ENCODE results near the gene TRAK1. TPM values are rescaled to one million over a fixed set of nuclear protein-coding genes. Genes with fewer than 3 reads are reported as not detected.

TRAK1 gene
- total RNA-seq, 2 experiments from 2014 or later: 62.5 to 88.3 TPM

DNA sequence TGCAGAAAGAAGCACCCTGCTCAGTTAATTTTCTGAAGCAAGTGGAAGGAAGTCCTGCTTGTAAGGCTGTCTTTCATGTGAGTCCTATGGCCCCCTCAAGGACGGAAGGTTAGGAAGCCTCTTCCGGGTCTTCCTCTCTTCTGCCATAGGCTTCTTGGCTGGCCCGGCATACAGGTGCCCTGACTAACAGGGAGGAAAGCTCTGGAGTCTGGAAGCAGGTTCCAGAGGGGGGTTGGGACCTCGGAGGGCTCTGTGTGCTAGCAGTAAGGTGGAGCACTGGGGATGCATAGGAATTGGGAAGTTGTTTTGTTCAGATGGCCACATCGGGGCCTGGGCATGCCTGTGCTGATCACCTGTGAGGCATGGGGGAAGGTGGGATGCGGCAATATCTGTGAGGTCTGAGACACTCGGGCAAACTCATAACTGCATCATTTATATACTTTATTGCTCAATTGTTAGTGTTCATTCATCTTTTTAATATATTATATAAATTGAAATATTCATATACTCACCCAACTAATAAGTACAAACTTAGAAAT lies 49.6 kb downstream of the TRAK1 start:
- POLR2A ChIA-PET: interaction anchor here (1.3 kb wide), 1 partner anchor 10 kb away, joined by 5 read pairs; no protein-coding TSS in a partner anchor
- peaks cover 62% of the 10 kb centered on the region; the same call in 1 of the 2 replicates for H3K79me2 ChIP-seq (ENCODE audit: insufficient read depth, low read depth, low read length)

DNA sequence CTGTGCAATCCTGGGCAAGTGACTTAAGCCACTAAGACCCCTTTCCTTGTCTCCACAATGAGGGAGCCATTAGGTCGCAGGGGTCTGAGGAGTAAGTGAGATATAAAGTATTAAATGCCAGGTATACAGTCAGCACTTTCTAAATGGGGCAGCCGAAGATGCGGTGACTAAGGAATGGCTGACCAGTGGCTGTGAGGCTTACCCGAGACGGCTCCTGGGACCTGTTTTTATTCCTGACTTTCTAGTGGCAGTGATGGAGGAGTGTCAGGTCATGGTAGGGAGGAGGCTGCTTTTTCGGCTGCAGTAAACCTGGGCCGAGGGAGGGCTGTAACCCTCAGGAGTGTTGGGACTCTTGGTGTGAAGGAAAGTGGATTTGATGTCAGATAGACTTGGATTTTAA lies 52.3 kb downstream of the TRAK1 start:
- ChIA-PET POLR2A (interaction anchor here (0.7 to 1.9 kb wide), 4 partner anchors 13 to 128 kb away, joined by 3 to 6 read pairs (median 4); no protein-coding TSS in a partner anchor), CTCF (ENCODE audit: unreplicated experiment) (no interaction called here)
- Histone ChIP-seq H3K9me2 (ENCODE audit: insufficient read depth, low read length) (no peaks in the 10 kb centered on the region), H3K27ac (ENCODE audit: low read depth, low read length, poor library complexity, severe bottlenecking) (no peak overlapping the region), H3K4me1 (ENCODE audit: insufficient read depth, low read length, poor library complexity, severe bottlenecking) (peaks cover 47% of the 10 kb centered on the region), H3K4me3 (ENCODE audit: low read depth, low read length, poor library complexity, severe bottlenecking) (no peak overlapping the region), H4K20me1 (ENCODE audit: insufficient read depth, low read length) (no peaks in the 10 kb centered on the region), H3K79me2 (ENCODE audit: insufficient read depth, low read depth, low read length) (peaks cover 55% of the 10 kb centered on the region; the same call in 1 of the 2 replicates), H3K9me3 (ENCODE audit: low read length) (no peaks in the 10 kb centered on the region), H2AFZ (ENCODE audit: low read length) (no peak overlapping the region), H3K4me2 (ENCODE audit: low read length) (no peak overlapping the region), H3K36me3 (ENCODE audit: insufficient read depth, low read length) (peaks cover 30% of the 10 kb centered on the region)
- DNase-seq (ENCODE audit: low spot score): no peak
- BruUV-seq (replicated peaks): no TSS peak
- intact Hi-C loops (cut with micrococcal nuclease; ENCODE audit: unreplicated experiment): no loop called here
- no peak for TF ChIP-seq EZH2phosphoT487 (IDR thresholded peaks at IDR 0.05; ENCODE audit: borderline replicate concordance, low read depth, low read length)
- TF ChIP-seq, protein P1, sequence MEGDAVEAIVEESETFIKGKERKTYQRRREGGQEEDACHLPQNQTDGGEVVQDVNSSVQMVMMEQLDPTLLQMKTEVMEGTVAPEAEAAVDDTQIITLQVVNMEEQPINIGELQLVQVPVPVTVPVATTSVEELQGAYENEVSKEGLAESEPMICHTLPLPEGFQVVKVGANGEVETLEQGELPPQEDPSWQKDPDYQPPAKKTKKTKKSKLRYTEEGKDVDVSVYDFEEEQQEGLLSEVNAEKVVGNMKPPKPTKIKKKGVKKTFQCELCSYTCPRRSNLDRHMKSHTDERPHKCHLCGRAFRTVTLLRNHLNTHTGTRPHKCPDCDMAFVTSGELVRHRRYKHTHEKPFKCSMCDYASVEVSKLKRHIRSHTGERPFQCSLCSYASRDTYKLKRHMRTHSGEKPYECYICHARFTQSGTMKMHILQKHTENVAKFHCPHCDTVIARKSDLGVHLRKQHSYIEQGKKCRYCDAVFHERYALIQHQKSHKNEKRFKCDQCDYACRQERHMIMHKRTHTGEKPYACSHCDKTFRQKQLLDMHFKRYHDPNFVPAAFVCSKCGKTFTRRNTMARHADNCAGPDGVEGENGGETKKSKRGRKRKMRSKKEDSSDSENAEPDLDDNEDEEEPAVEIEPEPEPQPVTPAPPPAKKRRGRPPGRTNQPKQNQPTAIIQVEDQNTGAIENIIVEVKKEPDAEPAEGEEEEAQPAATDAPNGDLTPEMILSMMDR (conservative IDR thresholded peaks at IDR 0.05; ENCODE audit: low read length): no peak

More for the DNA sequence above, 49.6 kb downstream of the TRAK1 start:
- TF ChIP-seq, protein P1 (conservative IDR thresholded peaks at IDR 0.05; ENCODE audit: low read length): no peak
- no peak for TF ChIP-seq EZH2phosphoT487 (IDR thresholded peaks at IDR 0.05; ENCODE audit: borderline replicate concordance, low read depth, low read length)
- CTCF ChIA-PET (ENCODE audit: unreplicated experiment): no interaction called here
- Histone ChIP-seq H3K27ac (ENCODE audit: low read depth, low read length, poor library complexity, severe bottlenecking) (no peak overlapping the region), H3K36me3 (ENCODE audit: insufficient read depth, low read length) (peaks cover 34% of the 10 kb centered on the region), H2AFZ (ENCODE audit: low read length) (no peak overlapping the region), H3K4me3 (ENCODE audit: low read depth, low read length, poor library complexity, severe bottlenecking) (no peak overlapping the region), H3K4me2 (ENCODE audit: low read length) (no peak overlapping the region), H4K20me1 (ENCODE audit: insufficient read depth, low read length) (no peaks in the 10 kb centered on the region), H3K9me2 (ENCODE audit: insufficient read depth, low read length) (no peaks in the 10 kb centered on the region), H3K4me1 (ENCODE audit: insufficient read depth, low read length, poor library complexity, severe bottlenecking) (peaks cover 20% of the 10 kb centered on the region), H3K9me3 (ENCODE audit: low read length) (no peaks in the 10 kb centered on the region)
- intact Hi-C loops (cut with micrococcal nuclease; ENCODE audit: unreplicated experiment): no loop called here
- DNase-seq (ENCODE audit: low spot score): no peak
- BruUV-seq (replicated peaks): no TSS peak

DNA sequence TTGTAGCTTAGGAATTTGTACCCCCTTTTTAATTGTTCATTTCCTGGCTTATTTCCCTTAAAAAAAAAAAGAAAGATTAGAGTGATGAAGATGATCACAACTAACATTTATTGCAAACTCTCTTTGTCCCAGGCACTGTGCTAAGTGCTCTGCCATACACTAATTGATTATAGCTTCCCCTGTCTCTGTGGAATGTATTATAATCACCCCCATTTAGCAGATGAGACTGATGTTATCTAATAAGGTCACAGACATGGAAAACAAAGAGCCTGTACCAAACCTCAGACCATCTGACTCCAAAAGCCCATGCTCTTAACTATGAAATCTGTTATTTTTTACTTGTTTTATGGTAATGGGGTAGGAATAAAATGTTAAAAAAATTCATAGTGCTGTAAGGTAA lies 53.1 kb downstream of the TRAK1 start:
- ChIA-PET POLR2A (interaction anchor here (0.7 to 1.9 kb wide), 7 partner anchors 13 to 129 kb away, joined by 3 to 6 read pairs (median 5); no protein-coding TSS in a partner anchor), CTCF (ENCODE audit: unreplicated experiment) (interaction anchor here (1.7 kb wide), 1 partner anchor 47 kb away, joined by 8 read pairs; no protein-coding TSS in a partner anchor)
- H2AFZ ChIP-seq (ENCODE audit: low read length): no peak overlapping the region
- H3K79me2 ChIP-seq (ENCODE audit: insufficient read depth, low read depth, low read length): peaks cover 58% of the 10 kb centered on the region
- peaks cover 26% of the 10 kb centered on the region for H3K36me3 ChIP-seq (ENCODE audit: insufficient read depth, low read length)
- H4K20me1 ChIP-seq (ENCODE audit: insufficient read depth, low read length): no peaks in the 10 kb centered on the region
- no peaks in the 10 kb centered on the region for H3K9me3 ChIP-seq (ENCODE audit: low read length)
- intact Hi-C loops (cut with micrococcal nuclease; ENCODE audit: unreplicated experiment): no loop called here
- H3K4me1 ChIP-seq (ENCODE audit: insufficient read depth, low read length, poor library complexity, severe bottlenecking): peaks cover 54% of the 10 kb centered on the region
- no peak overlapping the region for H3K4me2 ChIP-seq (ENCODE audit: low read length)
- TF ChIP-seq, protein P1 (conservative IDR thresholded peaks at IDR 0.05; ENCODE audit: low read length): no peak
- TF ChIP-seq EZH2phosphoT487 (IDR thresholded peaks at IDR 0.05; ENCODE audit: borderline replicate concordance, low read depth, low read length): no peak
- DNase-seq (ENCODE audit: low spot score): no peak
- TSS peak; percentile 13 for BruUV-seq (replicated peaks)
- no peak overlapping the region for H3K4me3 ChIP-seq (ENCODE audit: low read depth, low read length, poor library complexity, severe bottlenecking)
- H3K27ac ChIP-seq (ENCODE audit: low read depth, low read length, poor library complexity, severe bottlenecking): no peak overlapping the region
- H3K9me2 ChIP-seq (ENCODE audit: insufficient read depth, low read length): no peaks in the 10 kb centered on the region

All from OCI-LY7 (cell line).